Smooth muscle cell of the coronary artery (primary cell): ENCODE measurements around the gene FBXO4. TPM values are rescaled to one million over a fixed set of nuclear protein-coding genes. Genes with fewer than 3 reads are reported as not detected.

Source experiments
- total RNA-seq: library from RNA; depleted of rRNA; stranded (reverse); fragments of >200 nt; gene quantifications from 2 replicates; pipeline ENCODE4 v1.2.3, GENCODE V29; 2014; ENCODE audit warnings: low replicate concordance

Gene FBXO4
- total RNA-seq = 7.7 and 11.1 TPM in 2 replicates

GRCh38 chr5:41924872-41925554 lies at the start of gene FBXO4:
TSS of gene FBXO4 (plus strand) at chr5:41925281. CDS start at chr5:41925310, 29 bp downstream.

GRCh38 chr5:41903892-41904799 lies 20.9 kb upstream of the FBXO4 start, which contains the start of gene RIMOC1:
TSS of gene RIMOC1 (plus strand) at chr5:41904344. CDS start at chr5:41904368, 24 bp downstream.

Other genes starting within 250 kb of the FBXO4 start
- 44.1 and 48.9 TPM in 2 replicates for gene OXCT1, start 54.9 kb upstream of the FBXO4 start, total RNA-seq
- 5.3 and 9.5 TPM in 2 replicates for gene RIMOC1, start 20.9 kb upstream of the FBXO4 start, total RNA-seq